ENCODE results near the gene SLC16A3.
"Not testable (repeated sequence)": the region's sequence is repeated elsewhere in the genome, so short reads cannot be mapped to it uniquely, and the experiment has no call there.

Gene SLC16A3

GRCh38 chr17:82203920-82204319 lies 24.9 kb upstream of the SLC16A3 start:
- no peak overlapping the region for H3K4me3 ChIP-seq (ENCODE audit: low read depth, low read length)
- TF ChIP-seq CTCF (IDR thresholded peaks at IDR 0.05; ENCODE audit: low read depth, low read length), result no peak

GRCh38 chr17:82204831-82205719 lies 23.8 kb upstream of the SLC16A3 start:
- in situ Hi-C loops (cut with HindIII; ENCODE audit: low sequenced_read_pairs), result no loop called here
- no peak overlapping the region for H3K4me3 ChIP-seq (ENCODE audit: low read depth, low read length)
- no peak for TF ChIP-seq CTCF (IDR thresholded peaks at IDR 0.05; ENCODE audit: low read depth, low read length)
- peak; percentile 77 for DNase-seq (ENCODE audit: low read depth, low spot score)

More at GRCh38 chr17:82203920-82204319, 24.9 kb upstream of the SLC16A3 start:
- no peak for DNase-seq (ENCODE audit: low read depth, low spot score)
- in situ Hi-C loops (cut with HindIII; ENCODE audit: low sequenced_read_pairs), result no loop called here

DNA sequence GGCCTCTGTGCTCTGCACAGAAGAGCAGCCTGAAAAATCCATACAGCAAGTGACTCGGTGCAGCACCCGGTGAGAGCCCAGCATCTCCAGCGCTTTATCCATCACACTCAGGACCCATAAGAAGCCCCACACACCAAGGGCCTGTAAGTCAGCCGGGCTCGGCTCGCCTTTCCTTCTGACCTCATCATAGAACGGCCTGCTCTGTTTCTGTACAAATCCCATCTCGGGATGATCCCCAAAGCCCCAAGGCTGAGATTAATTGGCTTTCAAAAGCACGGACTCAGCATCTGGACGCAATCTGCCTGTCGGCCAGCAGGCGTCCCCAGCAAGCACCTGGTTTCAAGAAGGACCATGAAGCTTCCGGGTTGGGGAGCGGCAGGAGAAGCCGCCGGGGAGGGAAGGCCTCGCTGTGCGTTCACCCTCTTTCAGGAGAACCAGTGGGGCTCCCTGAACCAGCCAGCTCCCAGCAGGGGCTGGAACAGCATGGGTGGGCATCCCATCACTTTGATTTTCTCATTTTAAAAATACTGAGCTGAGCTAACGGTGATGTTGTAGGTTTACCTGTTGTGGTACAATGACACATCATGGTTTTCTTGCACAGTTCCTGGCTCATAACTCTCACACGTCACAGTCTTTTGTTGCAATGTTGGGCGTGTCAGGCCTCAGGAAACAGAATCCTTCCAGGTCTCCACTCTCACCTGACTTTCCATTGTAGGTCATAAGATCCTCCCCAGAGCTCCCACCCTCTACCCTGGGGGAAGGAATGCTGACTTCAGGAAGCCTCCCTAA lies 22.9 kb upstream of the SLC16A3 start:
- peak; percentile 84 for DNase-seq (ENCODE audit: low read depth, low spot score)
- in situ Hi-C loops (cut with HindIII; ENCODE audit: low sequenced_read_pairs), result no loop called here
- TF ChIP-seq CTCF (IDR thresholded peaks at IDR 0.05; ENCODE audit: low read depth, low read length), result peak; percentile 88
- no peak overlapping the region for H3K4me3 ChIP-seq (ENCODE audit: low read depth, low read length)

GRCh38 chr17:82210655-82211054 lies 18.2 kb upstream of the SLC16A3 start:
- H3K4me3 ChIP-seq (ENCODE audit: low read depth, low read length); DNase-seq (ENCODE audit: low read depth, low spot score); in situ Hi-C loops (cut with HindIII; ENCODE audit: low sequenced_read_pairs): not testable (repeated sequence)

- DNase-seq (ENCODE audit: low read depth, low spot score), result peak; percentile 68
- in situ Hi-C loops (cut with HindIII; ENCODE audit: low sequenced_read_pairs), result no loop called here
- H3K4me3 ChIP-seq (ENCODE audit: low read depth, low read length), result peak within 1 kb of the TSS; percentile 56
- no peak for TF ChIP-seq CTCF (IDR thresholded peaks at IDR 0.05; ENCODE audit: low read depth, low read length)
These were observed 16.3 kb upstream of the SLC16A3 start, which contains the start of gene CCDC57 for GRCh38 chr17:82212331-82213250. TSS of gene CCDC57 (minus strand) at chr17:82212842. CDS start at chr17:82201944, 10,898 bp downstream.

DNA sequence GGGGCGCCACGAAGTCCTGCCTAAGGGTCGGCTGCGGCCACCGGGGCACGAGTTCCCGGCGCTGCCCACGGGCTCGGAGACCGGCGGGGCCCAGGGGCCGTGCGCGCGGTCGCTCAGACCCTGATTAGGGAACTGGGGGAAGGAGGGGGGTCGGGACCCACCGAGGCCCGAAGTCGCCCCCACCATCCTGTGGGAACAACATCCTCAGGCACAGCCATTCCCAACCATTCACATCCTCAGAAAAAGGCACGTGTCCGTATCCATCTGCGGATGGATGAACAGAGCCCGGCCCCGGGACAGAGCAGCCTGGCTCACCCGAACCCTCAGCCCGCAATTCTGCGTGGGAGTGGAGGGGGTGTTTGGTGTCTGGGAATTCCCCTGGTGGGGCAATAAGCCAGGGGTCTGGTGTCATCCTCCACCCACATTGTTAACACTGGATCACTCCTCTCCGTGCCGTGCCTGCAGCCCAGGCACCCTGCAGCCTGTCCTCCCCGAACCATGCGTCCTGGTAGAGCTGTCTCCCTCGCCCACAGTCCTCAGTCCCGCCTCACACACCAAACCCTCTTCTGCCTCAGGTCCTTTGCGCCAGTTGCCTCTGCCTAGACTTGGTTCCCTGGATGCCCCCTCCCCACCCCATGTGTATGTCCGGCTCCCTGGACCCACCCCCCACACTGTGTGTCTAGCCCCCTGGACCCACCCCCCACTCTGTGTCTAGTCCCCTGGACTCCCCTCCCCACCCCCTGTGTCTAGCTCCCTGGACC lies 15.4 kb upstream of the SLC16A3 start:
- no peak for TF ChIP-seq CTCF (IDR thresholded peaks at IDR 0.05; ENCODE audit: low read depth, low read length)
- DNase-seq (ENCODE audit: low read depth, low spot score), result peak; percentile 68
- peak overlapping the region; percentile 56 for H3K4me3 ChIP-seq (ENCODE audit: low read depth, low read length)
- in situ Hi-C loops (cut with HindIII; ENCODE audit: low sequenced_read_pairs), result no loop called here

Measured in astrocyte of the spinal cord (primary cell).